HL-60/S4 treated with retinoic acid at 250 ng/mL for 4 days and 3 days (cell line): ENCODE data around the gene OSGEP.

Source experiments
- in situ Hi-C: fragments of 300-500 bp; cut with MboI; formaldehyde crosslinking; loops from 2 replicates; pipeline ENCODE4 v1.7.0; 2022; ENCODE audit warnings: low sequenced_read_pairs

The OSGEP gene

DNA sequence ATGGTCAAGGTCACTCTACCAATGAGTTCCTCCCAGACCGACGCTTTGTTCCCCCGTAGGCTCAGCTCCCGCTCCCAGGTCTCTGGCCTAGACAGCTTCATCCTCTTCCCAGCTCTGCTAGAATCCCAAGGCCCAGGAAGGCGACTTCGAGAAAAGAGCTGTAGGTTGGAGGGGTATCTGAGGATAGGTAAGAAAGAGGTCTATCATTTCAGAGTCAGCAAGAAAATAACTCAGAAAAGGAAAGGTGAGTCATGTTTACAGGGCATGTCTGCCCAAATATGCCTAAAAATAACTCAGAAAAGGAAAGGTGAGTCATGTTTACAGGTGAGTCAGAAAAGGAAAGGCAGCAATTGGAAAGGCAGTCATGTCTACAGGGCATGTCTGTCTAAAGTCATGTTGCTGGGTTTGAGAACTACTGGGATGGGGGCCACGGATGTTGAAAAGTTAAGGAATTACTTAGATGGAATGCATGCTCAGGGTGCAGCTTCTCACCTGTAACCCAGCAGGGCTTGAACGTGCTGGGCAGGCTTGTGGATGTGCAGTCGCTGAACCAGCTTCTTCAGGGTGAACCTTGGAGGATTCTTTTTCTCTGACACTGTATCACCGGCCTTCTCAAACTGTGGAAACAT is 53.5 kb downstream of the OSGEP start:
- in situ Hi-C loops = no loop called here

- in situ Hi-C loops = no loop called here
Measured at GRCh38 chr14:20400589-20400964, 54.0 kb downstream of the OSGEP start.

- in situ Hi-C loops = no loop called here
Measured at GRCh38 chr14:20397511-20397910, 57.1 kb downstream of the OSGEP start.
